ENCODE data around the gene CCNK. TPM values are rescaled to one million over a fixed set of nuclear protein-coding genes. Genes with fewer than 3 reads are reported as not detected.

The CCNK gene
- total RNA-seq, 1 experiment from 2014 or later, result 84.7 TPM

- TF ChIP-seq IRF2 (CRISPR knock-in tag; IDR thresholded peaks at IDR 0.05; ENCODE audit: borderline replicate concordance, low read depth), result no peak
- no peak for TF ChIP-seq MXD4 (CRISPR knock-in tag; IDR thresholded peaks at IDR 0.05; ENCODE audit: borderline replicate concordance)
- TF ChIP-seq EMX1 (CRISPR knock-in tag; IDR thresholded peaks at IDR 0.05), result no peak
- TF ChIP-seq ZBTB21 (CRISPR knock-in tag; IDR thresholded peaks at IDR 0.05; ENCODE audit: borderline replicate concordance), result no peak
- TF ChIP-seq SP1 (CRISPR knock-in tag; conservative IDR thresholded peaks at IDR 0.05), result no peak
- TF ChIP-seq KAT7 (CRISPR knock-in tag; IDR thresholded peaks at IDR 0.05; ENCODE audit: borderline replicate concordance), result no peak
- no peak for TF ChIP-seq HMGA2 (CRISPR knock-in tag; IDR thresholded peaks at IDR 0.05)
- TF ChIP-seq PRRX2 (CRISPR knock-in tag; IDR thresholded peaks at IDR 0.05), result no peak
- no peak for TF ChIP-seq ETV6 (CRISPR knock-in tag; IDR thresholded peaks at IDR 0.05)
These were observed 59.2 kb downstream of the CCNK start (continued) for GRCh38 chr14:99540196-99541032.

- no peak for ATAC-seq
- H3K36me3 Mint-ChIP-seq, result no peaks in the 10 kb centered on the region
- POLR2A ChIA-PET, result no interaction called here
- no peak for DNase-seq (ENCODE audit: low spot score)
- TF ChIP-seq ATF2 (CRISPR knock-in tag; IDR thresholded peaks at IDR 0.05; ENCODE audit: borderline replicate concordance, low read depth) (no peak), PREB (CRISPR knock-in tag; IDR thresholded peaks at IDR 0.05; ENCODE audit: borderline replicate concordance) (no peak), ZNF512 (CRISPR knock-in tag; IDR thresholded peaks at IDR 0.05; ENCODE audit: borderline replicate concordance) (no peak), NR1H2 (CRISPR knock-in tag; IDR thresholded peaks at IDR 0.05) (no peak), ZBTB43 (CRISPR knock-in tag; IDR thresholded peaks at IDR 0.05) (no peak), USF1 (CRISPR knock-in tag; IDR thresholded peaks at IDR 0.05) (no peak), ZNF121 (CRISPR knock-in tag; IDR thresholded peaks at IDR 0.05) (no peak), PRRX2 (CRISPR knock-in tag; IDR thresholded peaks at IDR 0.05) (no peak), RORB (CRISPR knock-in tag; IDR thresholded peaks at IDR 0.05) (no peak), IRF2 (CRISPR knock-in tag; IDR thresholded peaks at IDR 0.05; ENCODE audit: borderline replicate concordance, low read depth) (no peak), ZNF232 (CRISPR knock-in tag; IDR thresholded peaks at IDR 0.05) (no peak), ZNF671 (CRISPR knock-in tag; IDR thresholded peaks at IDR 0.05) (no peak), CTCF (IDR thresholded peaks at IDR 0.05) (no peak), FOXP4 (CRISPR knock-in tag; IDR thresholded peaks at IDR 0.05) (no peak), MXD4 (CRISPR knock-in tag; IDR thresholded peaks at IDR 0.05; ENCODE audit: borderline replicate concordance) (no peak)
- no peaks in the 10 kb centered on the region; the same call in 1 of the 2 replicates for H3K27me3 Mint-ChIP-seq (ENCODE audit: low read depth)
- H3K9me3 Mint-ChIP-seq, result no peaks in the 10 kb centered on the region
- CTCF ChIA-PET, result interaction anchor here (1.1 to 1.3 kb wide), 2 partner anchors 22 to 87 kb away, joined by 4 to 5 read pairs; no protein-coding TSS in a partner anchor
- 0 out of 2 replicates have a peak overlapping the region, but pooled peaks have one; percentile 15 for H3K27ac Mint-ChIP-seq
- peaks cover 53% of the 10 kb centered on the region for H3K4me1 Mint-ChIP-seq
- H3K4me3 Mint-ChIP-seq, result no peak overlapping the region
These were observed 60.0 kb downstream of the CCNK start for GRCh38 chr14:99541211-99541610.

Data from WTC11 (cell line).